Hepatocyte (in vitro differentiated cells): Measurements from ENCODE around the gene CACNA2D1. TPM values are rescaled to one million over a fixed set of nuclear protein-coding genes. Genes with fewer than 3 reads are reported as not detected.

ENCODE experiments used
- DNase-seq: peaks from one replicate; pipeline ENCODE4 v3.0.0-alpha.2; 2016; ENCODE audit warnings: low spot score
- H2AFZ ChIP-seq: fragments of 200-600 bp; sonication (generic); 2 replicates; pipeline ENCODE4 v1.6.0; 2016; ENCODE audit warnings: antibody characterized with exemption, mild to moderate bottlenecking
- H3K27ac ChIP-seq: fragments of 200-600 bp; sonication (generic); 2 replicates; pipeline ENCODE4 v1.5.1; 2016; ENCODE audit warnings: mild to moderate bottlenecking
- H3K27me3 ChIP-seq: fragments of 200-600 bp; sonication (generic); 2 replicates; pipeline ENCODE4 v1.6.1; 2016
- H3K36me3 ChIP-seq: fragments of 200-600 bp; sonication (generic); replicated peaks from 2 replicates; pipeline ENCODE4 v1.5.1; 2016; ENCODE audit warnings: low read depth; ENCODE audit not compliant: insufficient read depth
- H3K4me1 ChIP-seq: fragments of 200-600 bp; sonication (generic); 2 replicates; pipeline ENCODE4 v1.5.1; 2016; ENCODE audit warnings: mild to moderate bottlenecking, moderate library complexity; ENCODE audit not compliant: insufficient read depth
- H3K4me2 ChIP-seq: fragments of 200-600 bp; sonication (generic); 2 replicates; pipeline ENCODE4 v1.6.0; 2016
- H3K4me3 ChIP-seq: fragments of 200-600 bp; sonication (generic); 2 replicates; pipeline ENCODE4 v1.5.1; 2016; ENCODE audit warnings: mild to moderate bottlenecking
- H3K79me2 ChIP-seq: fragments of 200-600 bp; sonication (generic); 2 replicates; pipeline ENCODE4 v1.6.0; 2017; ENCODE audit warnings: mild to moderate bottlenecking
- H3K9me2 ChIP-seq: fragments of 200-600 bp; sonication (generic); replicated peaks from 2 replicates; pipeline ENCODE4 v1.6.0; 2017; ENCODE audit warnings: mild to moderate bottlenecking; ENCODE audit not compliant: insufficient read depth
- H3K9me3 ChIP-seq: fragments of 200-600 bp; sonication (generic); 2 replicates; pipeline ENCODE4 v1.5.1; 2016; ENCODE audit warnings: low read depth, mild to moderate bottlenecking
- H4K20me1 ChIP-seq: fragments of 200-600 bp; sonication (generic); 2 replicates; pipeline ENCODE4 v1.6.0; 2016; ENCODE audit warnings: mild to moderate bottlenecking; ENCODE audit not compliant: insufficient read depth, poor library complexity, severe bottlenecking
- EZH2 ChIP-seq: fragments of 200-600 bp; sonication (generic); IDR thresholded peaks from 2 replicates; pipeline ENCODE4 v1.6.1; 2016; ENCODE audit warnings: antibody characterized with exemption, mild to moderate bottlenecking, borderline replicate concordance
- EZH2phosphoT487 ChIP-seq: fragments of 200-600 bp; sonication (generic); IDR thresholded peaks from one replicate; pipeline ENCODE4 v1.6.1; 2018; ENCODE audit warnings: antibody characterized with exemption, mild to moderate bottlenecking, low read depth, moderate library complexity; ENCODE audit not compliant: unreplicated experiment, severe bottlenecking
- WGBS: methylation state at CpG from one replicate; pipeline ENCODE4 v1.1.6; 2016; ENCODE audit warnings: low lambda C conversion rate; ENCODE audit errors: missing lambda C conversion rate; 5-methylcytosine and 5-hydroxymethylcytosine counted together
- polyA plus RNA-seq: library from polyadenylated mRNA; unstranded; fragments of >200 nt; fragmentation: Nextera tagmentation; extraction: Ambion mirVana; gene quantifications from 2 replicates; pipeline ENCODE4 v1.2.1, GENCODE V29; 2016
- total RNA-seq: library from RNA; depleted of rRNA; stranded (reverse); fragments of >200 nt; gene quantifications from 2 replicates; pipeline ENCODE4 v1.2.3, GENCODE V29; 2014
- TF ChIP-seq, protein P1 (sequence below): fragments of 200-600 bp; sonication (generic); IDR thresholded peaks from 2 replicates; pipeline ENCODE4 v1.5.1; 2016; ENCODE audit warnings: antibody characterized with exemption, mild to moderate bottlenecking; ENCODE audit not compliant: poor library complexity

CACNA2D1 gene
- total and polyA plus RNA-seq, 2 experiments from 2014 or later, result 3.1 to 18.9 TPM

DNA sequence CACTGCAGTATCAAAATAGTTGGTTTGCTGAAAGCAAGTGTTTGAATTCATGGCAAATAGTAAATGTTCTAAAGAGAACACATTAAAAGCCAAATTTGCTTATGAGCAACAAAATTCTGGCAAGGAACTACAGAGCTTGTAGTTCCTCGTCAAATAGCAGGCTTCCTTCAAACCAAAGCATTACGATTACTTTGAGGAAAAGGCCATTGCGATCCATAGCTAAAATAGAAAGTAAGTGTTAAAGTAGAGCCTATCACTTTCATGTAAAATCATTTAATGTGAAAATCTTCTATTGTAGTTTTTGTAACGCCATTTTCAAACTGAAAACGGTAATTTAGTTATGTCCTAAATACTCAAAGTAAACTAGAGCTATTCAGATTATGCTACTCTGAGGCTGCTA lies 20.1 kb downstream of the CACNA2D1 start:
- TF ChIP-seq, protein P1, sequence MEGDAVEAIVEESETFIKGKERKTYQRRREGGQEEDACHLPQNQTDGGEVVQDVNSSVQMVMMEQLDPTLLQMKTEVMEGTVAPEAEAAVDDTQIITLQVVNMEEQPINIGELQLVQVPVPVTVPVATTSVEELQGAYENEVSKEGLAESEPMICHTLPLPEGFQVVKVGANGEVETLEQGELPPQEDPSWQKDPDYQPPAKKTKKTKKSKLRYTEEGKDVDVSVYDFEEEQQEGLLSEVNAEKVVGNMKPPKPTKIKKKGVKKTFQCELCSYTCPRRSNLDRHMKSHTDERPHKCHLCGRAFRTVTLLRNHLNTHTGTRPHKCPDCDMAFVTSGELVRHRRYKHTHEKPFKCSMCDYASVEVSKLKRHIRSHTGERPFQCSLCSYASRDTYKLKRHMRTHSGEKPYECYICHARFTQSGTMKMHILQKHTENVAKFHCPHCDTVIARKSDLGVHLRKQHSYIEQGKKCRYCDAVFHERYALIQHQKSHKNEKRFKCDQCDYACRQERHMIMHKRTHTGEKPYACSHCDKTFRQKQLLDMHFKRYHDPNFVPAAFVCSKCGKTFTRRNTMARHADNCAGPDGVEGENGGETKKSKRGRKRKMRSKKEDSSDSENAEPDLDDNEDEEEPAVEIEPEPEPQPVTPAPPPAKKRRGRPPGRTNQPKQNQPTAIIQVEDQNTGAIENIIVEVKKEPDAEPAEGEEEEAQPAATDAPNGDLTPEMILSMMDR, result no peak
- no peak for TF ChIP-seq EZH2
- no peak for TF ChIP-seq EZH2phosphoT487
- H3K4me1 ChIP-seq, result no peaks in the 10 kb centered on the region
- no peak overlapping the region for H3K4me2 ChIP-seq
- no peaks in the 10 kb centered on the region for H4K20me1 ChIP-seq
- no peak overlapping the region for H3K27ac ChIP-seq
- no peaks in the 10 kb centered on the region for H3K9me3 ChIP-seq
- no peak overlapping the region for H2AFZ ChIP-seq
- no peak for DNase-seq
- no peaks in the 10 kb centered on the region for H3K79me2 ChIP-seq
- H3K27me3 ChIP-seq, result no peaks in the 10 kb centered on the region
- H3K9me2 ChIP-seq, result no peaks in the 10 kb centered on the region
- H3K36me3 ChIP-seq, result no peaks in the 10 kb centered on the region
- WGBS, result 92% methylated on average over 5 of the region's 5 CpGs
- H3K4me3 ChIP-seq, result no peak overlapping the region

DNA sequence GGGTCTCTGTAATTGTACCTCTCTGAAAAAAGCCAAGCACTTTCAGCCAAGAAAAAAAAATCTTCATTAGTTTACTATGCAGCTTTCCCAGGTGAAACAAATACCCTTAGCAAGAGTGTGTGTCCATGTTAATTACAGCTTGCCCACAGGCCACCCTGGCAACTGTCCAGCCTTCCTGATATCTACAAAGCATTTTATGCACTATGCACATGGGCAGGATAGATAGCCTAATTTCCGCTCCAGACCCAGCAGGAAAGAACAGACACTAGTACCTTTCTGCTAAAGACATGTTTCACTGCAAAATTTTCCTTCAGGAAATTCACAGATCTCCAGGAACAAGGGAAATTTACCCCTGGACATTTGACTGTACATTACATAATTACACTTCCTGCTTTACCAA lies 24.4 kb downstream of the CACNA2D1 start:
- Histone ChIP-seq H3K36me3 (no peaks in the 10 kb centered on the region), H3K79me2 (no peaks in the 10 kb centered on the region), H3K4me1 (no peaks in the 10 kb centered on the region), H3K27ac (no peak overlapping the region), H3K4me3 (no peak overlapping the region), H2AFZ (no peak overlapping the region), H3K9me2 (no peaks in the 10 kb centered on the region), H3K9me3 (no peaks in the 10 kb centered on the region), H3K4me2 (no peak overlapping the region), H4K20me1 (no peaks in the 10 kb centered on the region), H3K27me3 (no peaks in the 10 kb centered on the region)
- 93% methylated on average over 1 of the region's 1 CpG for WGBS
- TF ChIP-seq, protein P1, result no peak
- TF ChIP-seq EZH2phosphoT487 (no peak), EZH2 (no peak)
- no peak for DNase-seq

DNA sequence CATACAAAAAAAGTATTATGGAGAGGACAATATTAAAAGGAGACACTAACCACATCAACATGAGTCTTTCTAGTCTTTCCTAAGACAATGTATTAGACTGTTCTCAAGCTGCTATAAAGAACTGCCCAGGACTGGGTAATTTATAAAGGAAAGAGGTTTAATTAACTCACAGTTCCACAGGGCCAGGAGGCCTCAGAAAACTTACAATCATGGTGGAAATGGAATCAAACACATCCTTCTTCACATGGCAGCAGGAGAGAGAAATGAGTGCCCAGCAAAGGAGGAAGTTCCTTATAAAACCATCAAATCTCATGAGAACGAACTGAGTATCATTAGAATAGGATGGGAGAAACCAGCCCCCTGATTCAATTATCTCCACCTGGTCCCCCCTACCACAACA lies 25.7 kb downstream of the CACNA2D1 start:
- no peak for DNase-seq
- Histone ChIP-seq H2AFZ (no peak overlapping the region), H3K27ac (no peak overlapping the region), H3K79me2 (no peaks in the 10 kb centered on the region), H4K20me1 (no peaks in the 10 kb centered on the region), H3K4me1 (no peaks in the 10 kb centered on the region), H3K36me3 (no peaks in the 10 kb centered on the region), H3K4me2 (no peak overlapping the region), H3K27me3 (no peaks in the 10 kb centered on the region), H3K4me3 (no peak overlapping the region), H3K9me2 (no peaks in the 10 kb centered on the region), H3K9me3 (no peaks in the 10 kb centered on the region)
- TF ChIP-seq, protein P1, result no peak
- TF ChIP-seq EZH2 (no peak), EZH2phosphoT487 (no peak)
- 92% methylated on average over 1 of the region's 1 CpG for WGBS

DNA sequence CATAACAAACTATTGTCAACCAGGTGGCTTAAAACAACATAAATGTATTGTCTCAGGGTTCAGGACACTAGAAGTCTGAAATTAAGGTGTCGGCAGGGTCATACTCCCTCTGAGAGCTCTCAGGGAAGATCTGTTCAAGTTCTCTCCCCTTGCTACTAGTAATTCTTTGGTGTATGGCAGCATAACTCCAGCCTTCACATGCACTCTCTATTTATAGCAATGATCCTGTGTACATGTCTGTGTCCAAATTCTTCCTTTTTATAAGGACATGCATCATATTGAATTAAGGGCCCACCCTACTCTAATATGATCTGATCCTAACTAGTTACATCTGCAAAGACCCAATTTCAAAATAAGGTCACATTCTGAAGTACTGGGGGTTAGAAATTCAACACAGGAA lies 27.2 kb downstream of the CACNA2D1 start:
- TF ChIP-seq, protein P1, result no peak
- no peak for TF ChIP-seq EZH2phosphoT487
- TF ChIP-seq EZH2, result no peak
- Histone ChIP-seq H3K27ac (no peak overlapping the region), H2AFZ (no peak overlapping the region), H3K4me1 (no peaks in the 10 kb centered on the region), H3K4me2 (no peak overlapping the region), H4K20me1 (no peaks in the 10 kb centered on the region), H3K4me3 (no peak overlapping the region), H3K79me2 (no peaks in the 10 kb centered on the region), H3K27me3 (no peaks in the 10 kb centered on the region), H3K36me3 (no peaks in the 10 kb centered on the region), H3K9me3 (no peaks in the 10 kb centered on the region), H3K9me2 (no peaks in the 10 kb centered on the region)
- DNase-seq, result no peak
- WGBS, result 95% methylated on average over 1 of the region's 1 CpG
